Panc1 (cell line): ENCODE measurements around the gene GRPEL2. TPM values are rescaled to one million over a fixed set of nuclear protein-coding genes. Genes with fewer than 3 reads are reported as not detected.

Source experiments
- ATAC-seq: fragments of 200-7000 bp; cut with Tn5 transposase; 2 replicates; pipeline ENCODE4 v1.9.1; 2020; ENCODE audit warnings: mild to moderate bottlenecking, moderate library complexity
- BruUV-seq: library from RNA; stranded (reverse); fragments of 400-500 nt; replicated peaks from 2 replicates; lab custom pipeline; 2021; lab: Mats Ljungman, UMichigan
- CTCF ChIA-PET: fragments of 300-600 bp; sonication (Branson Sonifier 250); formaldehyde crosslinking; loops from one replicate; lab custom pipeline; 2022; ENCODE audit warnings: antibody characterized with exemption; lab: Charles Lee
- POLR2A ChIA-PET: fragments of 300-600 bp; sonication (Branson Sonifier 250); formaldehyde crosslinking; loops from one replicate; lab custom pipeline; 2022; ENCODE audit warnings: antibody characterized with exemption; lab: Charles Lee
- DNase-seq: peaks from one replicate; pipeline ENCODE4 v3.0.0-alpha.2; 2010; ENCODE audit warnings: low read depth, low spot score
- H3K27ac ChIP-seq: 2 replicates; pipeline ENCODE4 v1.5.1; 2011; ENCODE audit warnings: mild to moderate bottlenecking, low read length, inconsistent platforms
- H3K27me3 ChIP-seq: fragments of 200-500 bp; sonication (Bioruptor generic); 2 replicates; pipeline ENCODE4 v1.6.0; 2014; ENCODE audit warnings: low read length, inconsistent platforms; ENCODE audit not compliant: control insufficient read depth, insufficient read depth
- H3K36me3 ChIP-seq: fragments of 200-500 bp; sonication (Bioruptor generic); 2 replicates; pipeline ENCODE4 v1.5.1; 2014; ENCODE audit warnings: inconsistent platforms, mild to moderate bottlenecking, low read length, moderate library complexity; ENCODE audit not compliant: control insufficient read depth, insufficient read depth
- H3K4me1 ChIP-seq: 2 replicates; pipeline ENCODE4 v1.5.1; 2011; ENCODE audit warnings: inconsistent platforms, mild to moderate bottlenecking, low read length, moderate library complexity; ENCODE audit not compliant: control insufficient read depth, insufficient read depth
- H3K4me3 ChIP-seq, 2 experiments: 2 replicates each; pipeline ENCODE4 v1.5.1; 2011 to 2012; ENCODE audit warnings: low read depth in 2 of 2, low read length in 2 of 2, mild to moderate bottlenecking in 2 of 2, inconsistent platforms in 1 of 2, moderate library complexity in 1 of 2
- H3K9me3 ChIP-seq: fragments of 200-500 bp; sonication (Bioruptor generic); 2 replicates; pipeline ENCODE4 v1.5.1; 2014; ENCODE audit warnings: low read depth, mild to moderate bottlenecking, inconsistent platforms, low read length, moderate library complexity; ENCODE audit not compliant: control insufficient read depth, insufficient read depth
- CTCF ChIP-seq: fragments of 450-650 bp; IDR thresholded peaks from 2 replicates; pipeline ENCODE4 v1.5.1; 2017; ENCODE audit warnings: mild to moderate bottlenecking
- POLR2AphosphoS5 ChIP-seq: IDR thresholded peaks from 2 replicates; pipeline ENCODE4 v1.6.1; 2012; ENCODE audit warnings: mild to moderate bottlenecking, low read depth, low read length, moderate library complexity
- REST ChIP-seq, 2 experiments: IDR thresholded peaks; 2 replicates each; pipeline ENCODE4 v1.6.1; 2011 to 2012; ENCODE audit warnings: low read depth in 2 of 2, control low read depth in 1 of 2, low read length in 1 of 2, mild to moderate bottlenecking in 1 of 2, moderate library complexity in 1 of 2; ENCODE audit not compliant: insufficient read depth in 1 of 2
- SIN3A ChIP-seq: IDR thresholded peaks from 2 replicates; pipeline ENCODE4 v1.6.1; 2012; ENCODE audit warnings: low read depth, mild to moderate bottlenecking, low read length, moderate library complexity, borderline replicate concordance; ENCODE audit not compliant: insufficient read depth
- TCF7L2 ChIP-seq: IDR thresholded peaks from 2 replicates; pipeline ENCODE4 v1.6.1; 2011; ENCODE audit warnings: mild to moderate bottlenecking, low read depth, low read length, inconsistent platforms
- in situ Hi-C: cut with HindIII; loops from 2 replicates; pipeline ENCODE4 v1.10.0; 2016; ENCODE audit warnings: low sequenced_read_pairs, low pct_unique_long_range_greater_than_20kb
- intact Hi-C: fragments of 100-400 bp; cut with micrococcal nuclease; formaldehyde crosslinking; loops from one replicate; pipeline ENCODE4 v1.10.0; 2022; ENCODE audit not compliant: unreplicated experiment
- total RNA-seq: library from RNA; stranded (reverse); gene quantifications from one replicate; pipeline ENCODE4 v1.2.1, GENCODE V29; 2021; ENCODE audit not compliant: unreplicated experiment

GRPEL2 gene
- total RNA-seq, 1 experiment from 2014 or later: 30.1 TPM

GRCh38 chr5:149355688-149356087, 10.4 kb downstream of the GRPEL2 start:
- ATAC-seq: no peak
- Histone ChIP-seq H3K4me3 (no peak overlapping the region), H3K27me3 (no peaks in the 10 kb centered on the region), H3K36me3 (peaks cover 31% of the 10 kb centered on the region), H3K27ac (no peak overlapping the region), H3K4me1 (peaks cover 10% of the 10 kb centered on the region), H3K9me3 (no peaks in the 10 kb centered on the region)
- intact Hi-C loops: no loop called here
- ChIA-PET CTCF (interaction anchor here (0.6 to 1.2 kb wide), 2 partner anchors 39 to 91 kb away, joined by 3 to 5 read pairs; no protein-coding TSS in a partner anchor), POLR2A (interaction anchor here (1.1 kb wide), 1 partner anchor 10 kb away, joined by 3 read pairs; the partner anchor contains the start of gene GRPEL2)
- TF ChIP-seq POLR2AphosphoS5 (no peak), REST (IDR thresholded peaks at IDR 0.05; ENCODE audit: insufficient read depth in 1 of 2, low read depth in 2 of 2, low read length in 1 of 2) (no peak), CTCF (no peak), TCF7L2 (no peak), SIN3A (no peak)
- in situ Hi-C loops: no loop called here
- no peak for DNase-seq
- BruUV-seq: no TSS peak

- H3K27me3 ChIP-seq: no peaks in the 10 kb centered on the region
- no peak for ATAC-seq
- no peak overlapping the region for H3K27ac ChIP-seq
- in situ Hi-C loops: no loop called here
- TF ChIP-seq POLR2AphosphoS5 (no peak), SIN3A (no peak), REST (IDR thresholded peaks at IDR 0.05; ENCODE audit: insufficient read depth in 1 of 2, low read depth in 2 of 2, low read length in 1 of 2) (no peak), CTCF (no peak), TCF7L2 (no peak)
- no peak overlapping the region for H3K4me3 ChIP-seq
- POLR2A ChIA-PET: interaction anchor here (1.1 kb wide), 1 partner anchor 11 kb away, joined by 3 read pairs; the partner anchor contains the start of gene GRPEL2
- CTCF ChIA-PET: interaction anchor here (0.7 to 1.2 kb wide), 2 partner anchors 39 to 194 kb away, joined by 3 read pairs; no protein-coding TSS in a partner anchor
- H3K36me3 ChIP-seq: peaks cover 26% of the 10 kb centered on the region
- H3K9me3 ChIP-seq: no peaks in the 10 kb centered on the region
- intact Hi-C loops: no loop called here
- DNase-seq: no peak
- no TSS peak for BruUV-seq
- peaks cover 10% of the 10 kb centered on the region for H3K4me1 ChIP-seq
These were observed 11.1 kb downstream of the GRPEL2 start for GRCh38 chr5:149356391-149356790.
